Measurements from ENCODE around the gene AKT3.

AKT3 gene

GRCh38 chr1:243483952-243484351, 366.1 kb downstream of the AKT3 start:
- TF ChIP-seq EZH2phosphoT487 (IDR thresholded peaks at IDR 0.05; ENCODE audit: borderline replicate concordance, low read length) = no peak
- no peak for TF ChIP-seq CTCF (IDR thresholded peaks at IDR 0.05; ENCODE audit: low read depth, low read length, poor library complexity, severe bottlenecking)
- no peaks in the 10 kb centered on the region for H3F3A ChIP-seq (ENCODE audit: control insufficient read depth, insufficient read depth)
- no peaks in the 10 kb centered on the region for H3K79me2 ChIP-seq (ENCODE audit: control insufficient read depth, low read length)
- H3K4me1 ChIP-seq (ENCODE audit: control insufficient read depth, low read length) = 0 out of 2 replicates have a peak, but pooled peaks cover 4% of the 10 kb centered on the region
- H3K4me2 ChIP-seq (ENCODE audit: low read length) = no peak overlapping the region
- no peaks in the 10 kb centered on the region for H3K9me2 ChIP-seq (replicated peaks; ENCODE audit: control insufficient read depth, low read length)
- H4K20me1 ChIP-seq (ENCODE audit: control insufficient read depth, insufficient read depth, low read depth, low read length) = no peaks in the 10 kb centered on the region
- H3K9me3 ChIP-seq (ENCODE audit: control insufficient read depth, insufficient read depth, low read length) = no peaks in the 10 kb centered on the region
- H3K27me3 ChIP-seq (ENCODE audit: control insufficient read depth, low read length) = peaks cover 6% of the 10 kb centered on the region
- H3K36me3 ChIP-seq (ENCODE audit: control insufficient read depth, low read length) = no peaks in the 10 kb centered on the region
- H3K27ac ChIP-seq (ENCODE audit: low read depth, low read length) = no peak overlapping the region
- no peak overlapping the region for H3K4me3 ChIP-seq (ENCODE audit: low read length)

GRCh38 chr1:243483071-243483771, 366.8 kb downstream of the AKT3 start:
- no peaks in the 10 kb centered on the region for H3K9me2 ChIP-seq (replicated peaks; ENCODE audit: control insufficient read depth, low read length)
- H3K9me3 ChIP-seq (ENCODE audit: control insufficient read depth, insufficient read depth, low read length) = no peaks in the 10 kb centered on the region
- 0 out of 2 replicates have a peak, but pooled peaks cover 4% of the 10 kb centered on the region for H3K4me1 ChIP-seq (ENCODE audit: control insufficient read depth, low read length)
- H3K4me3 ChIP-seq (ENCODE audit: low read length) = no peak overlapping the region
- H3K27ac ChIP-seq (ENCODE audit: low read depth, low read length) = no peak overlapping the region
- H3K79me2 ChIP-seq (ENCODE audit: control insufficient read depth, low read length) = no peaks in the 10 kb centered on the region
- H4K20me1 ChIP-seq (ENCODE audit: control insufficient read depth, insufficient read depth, low read depth, low read length) = no peaks in the 10 kb centered on the region
- H3K36me3 ChIP-seq (ENCODE audit: control insufficient read depth, low read length) = no peaks in the 10 kb centered on the region
- peaks cover 6% of the 10 kb centered on the region for H3K27me3 ChIP-seq (ENCODE audit: control insufficient read depth, low read length)
- no peak for TF ChIP-seq CTCF (IDR thresholded peaks at IDR 0.05; ENCODE audit: low read depth, low read length, poor library complexity, severe bottlenecking)
- TF ChIP-seq EZH2phosphoT487 (IDR thresholded peaks at IDR 0.05; ENCODE audit: borderline replicate concordance, low read length) = no peak
- no peaks in the 10 kb centered on the region for H3F3A ChIP-seq (ENCODE audit: control insufficient read depth, insufficient read depth)
- H3K4me2 ChIP-seq (ENCODE audit: low read length) = no peak overlapping the region; the same call in 1 of the 2 replicates

GRCh38 chr1:243482141-243483022, 367.7 kb downstream of the AKT3 start:
- no peak overlapping the region for H3K27ac ChIP-seq (ENCODE audit: low read depth, low read length)
- H3F3A ChIP-seq (ENCODE audit: control insufficient read depth, insufficient read depth) = no peaks in the 10 kb centered on the region
- H4K20me1 ChIP-seq (ENCODE audit: control insufficient read depth, insufficient read depth, low read depth, low read length) = no peaks in the 10 kb centered on the region
- H3K79me2 ChIP-seq (ENCODE audit: control insufficient read depth, low read length) = no peaks in the 10 kb centered on the region
- no peak for TF ChIP-seq CTCF (IDR thresholded peaks at IDR 0.05; ENCODE audit: low read depth, low read length, poor library complexity, severe bottlenecking)
- no peak for TF ChIP-seq EZH2phosphoT487 (IDR thresholded peaks at IDR 0.05; ENCODE audit: borderline replicate concordance, low read length)
- no peaks in the 10 kb centered on the region for H3K9me2 ChIP-seq (replicated peaks; ENCODE audit: control insufficient read depth, low read length)
- 0 out of 2 replicates have a peak, but pooled peaks cover 4% of the 10 kb centered on the region for H3K4me1 ChIP-seq (ENCODE audit: control insufficient read depth, low read length)
- no peak overlapping the region; the same call in 1 of the 2 replicates for H3K4me2 ChIP-seq (ENCODE audit: low read length)
- peaks cover 6% of the 10 kb centered on the region for H3K27me3 ChIP-seq (ENCODE audit: control insufficient read depth, low read length)
- no peaks in the 10 kb centered on the region for H3K36me3 ChIP-seq (ENCODE audit: control insufficient read depth, low read length)
- no peaks in the 10 kb centered on the region for H3K9me3 ChIP-seq (ENCODE audit: control insufficient read depth, insufficient read depth, low read length)
- no peak overlapping the region for H3K4me3 ChIP-seq (ENCODE audit: low read length)
